Measurements from ENCODE around the gene FRZB.

FRZB gene

DNA sequence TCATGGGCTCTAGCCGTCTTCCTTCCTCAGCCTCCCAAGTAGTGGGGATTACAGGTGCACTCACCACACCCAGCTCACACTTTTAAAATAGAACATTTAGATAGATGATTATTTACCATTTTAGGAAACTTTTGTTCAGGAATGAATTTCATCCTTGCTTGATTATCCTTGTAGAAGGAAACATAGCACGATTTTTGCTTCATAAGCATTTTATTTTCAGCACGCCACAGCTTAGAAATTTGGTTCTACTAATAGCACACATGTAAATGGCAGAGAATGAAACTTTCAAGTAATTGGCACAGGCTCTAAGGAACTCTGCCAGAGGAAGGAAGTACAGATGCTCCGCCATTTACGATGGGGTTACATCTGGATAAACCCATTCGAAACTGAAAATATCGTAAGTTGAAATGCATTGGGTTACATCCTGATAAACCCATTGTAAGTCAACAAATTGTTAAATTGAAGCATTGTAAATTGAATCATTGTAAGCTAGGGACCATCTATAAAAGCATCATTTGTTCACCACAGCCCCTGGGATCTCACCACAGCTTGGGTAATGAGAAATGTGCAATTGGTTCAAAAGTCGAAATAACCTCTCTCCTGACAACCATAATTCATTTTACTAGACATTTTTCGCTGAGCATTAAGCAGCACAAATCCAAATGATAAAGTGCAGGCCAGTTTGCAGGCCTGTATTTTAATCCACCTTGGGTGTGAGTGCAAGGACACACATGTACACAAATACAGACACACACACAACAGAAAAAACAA, 33.2 kb downstream of the FRZB start:
- FAIRE-seq, result no peak

DNA sequence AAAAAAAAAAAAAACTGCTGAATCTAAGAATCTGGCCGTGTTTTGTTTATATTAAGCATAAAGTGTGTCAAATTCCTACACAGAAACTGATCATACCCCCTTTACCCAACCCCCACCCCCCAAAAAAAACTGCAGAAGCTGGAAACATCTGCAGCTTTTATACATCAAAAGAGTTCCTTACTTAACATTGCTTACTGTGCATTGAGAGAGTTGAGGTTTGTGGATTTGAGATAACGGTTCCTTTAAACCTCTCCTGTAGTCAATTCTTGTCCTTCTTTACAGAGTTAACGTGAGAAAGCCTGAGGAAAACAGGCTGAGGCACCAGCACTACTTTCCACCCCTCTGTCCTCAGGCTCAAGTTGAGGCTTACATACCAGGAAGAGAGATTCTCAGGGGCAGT, 34.5 kb downstream of the FRZB start:
- FAIRE-seq, result no peak

DNA sequence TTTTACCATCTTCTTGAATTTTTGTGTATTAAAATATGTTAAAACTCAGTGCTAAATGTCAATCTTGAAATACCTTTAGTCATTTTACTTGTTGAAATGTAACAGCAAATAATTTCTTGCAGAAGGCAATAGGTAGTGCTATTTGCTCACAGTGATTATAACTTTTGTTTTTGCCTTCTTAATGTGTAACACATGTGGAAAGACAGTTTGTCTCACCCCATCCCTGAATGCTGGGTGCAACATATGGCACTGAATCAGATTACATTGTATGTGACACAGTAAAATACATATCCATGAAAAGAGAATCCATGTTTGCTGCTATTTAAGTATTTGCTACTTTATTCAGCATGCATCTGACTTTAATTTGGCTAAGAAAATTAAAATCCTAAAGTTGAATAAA, 35.3 kb downstream of the FRZB start:
- FAIRE-seq, result peak; percentile 18

DNA sequence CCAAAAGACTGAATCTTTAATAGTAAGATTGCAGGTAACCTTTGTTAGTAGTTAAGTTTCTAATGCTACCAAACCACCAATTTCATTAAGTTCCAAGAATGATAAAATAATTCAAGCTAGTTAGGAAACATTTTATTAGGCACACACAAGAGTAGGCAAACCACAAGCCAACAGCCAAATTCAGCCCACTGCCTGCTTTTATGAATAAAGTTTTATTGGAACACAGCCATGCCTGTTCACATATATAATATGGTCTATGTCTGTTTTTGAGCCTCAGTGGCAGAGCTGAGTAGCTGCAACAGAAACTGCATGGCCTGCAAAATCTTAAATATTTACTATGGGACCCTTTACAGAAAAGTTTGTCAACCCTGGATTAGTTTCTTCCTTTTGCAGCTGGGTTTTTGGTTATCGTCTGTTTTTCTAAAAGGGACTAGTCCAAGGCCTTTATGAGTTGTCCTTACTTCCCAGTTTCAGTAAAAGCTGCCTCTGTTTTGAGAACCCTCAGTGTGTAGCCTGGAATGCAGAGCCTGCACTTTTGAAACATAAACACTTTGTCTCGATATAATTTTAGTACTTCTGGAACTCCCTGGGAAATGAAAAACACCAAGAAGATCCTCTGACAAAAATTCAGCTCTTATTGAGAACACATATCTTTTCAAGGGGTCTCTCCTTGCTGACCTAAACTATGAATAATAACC, 39.1 kb downstream of the FRZB start:
- no peak for FAIRE-seq

DNA sequence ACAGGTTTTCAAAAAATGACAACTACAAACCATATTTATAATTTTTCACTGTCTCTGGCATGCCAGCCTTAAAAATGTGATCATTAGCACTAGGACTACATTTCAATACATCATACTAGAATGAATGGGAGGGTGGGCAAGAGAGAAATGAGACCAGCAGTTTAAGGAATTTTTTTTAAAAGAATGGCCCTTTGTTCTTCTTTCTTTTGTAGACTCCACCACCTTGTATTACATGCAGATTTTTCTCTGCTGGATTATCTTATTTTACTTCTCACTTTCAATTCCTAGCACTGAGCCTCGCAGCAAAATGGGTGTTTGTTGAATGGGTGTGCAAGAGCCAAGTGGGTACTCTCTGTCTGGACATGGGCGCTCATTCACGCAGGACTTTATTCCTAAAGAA, 39.9 kb downstream of the FRZB start:
- FAIRE-seq, result no peak

DNA sequence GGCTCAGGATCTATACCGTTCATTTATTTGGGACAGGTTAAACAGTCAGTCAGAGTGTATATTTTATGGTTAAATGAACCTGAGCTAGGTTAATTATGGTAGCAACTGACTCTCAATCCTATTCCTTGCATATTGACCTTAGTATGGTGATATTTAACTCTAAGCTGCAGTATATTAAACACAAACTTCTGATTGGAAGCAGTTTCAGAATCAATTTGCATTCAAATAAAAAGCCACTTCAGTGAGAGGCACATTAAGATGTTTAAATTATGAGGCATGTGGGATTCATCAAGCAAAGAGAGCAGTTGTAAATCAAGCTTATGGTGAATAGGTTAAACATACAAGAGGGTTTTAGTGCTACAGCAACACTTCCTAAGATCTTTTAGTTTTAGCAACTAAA, 40.4 kb downstream of the FRZB start:
- FAIRE-seq, result no peak

DNA sequence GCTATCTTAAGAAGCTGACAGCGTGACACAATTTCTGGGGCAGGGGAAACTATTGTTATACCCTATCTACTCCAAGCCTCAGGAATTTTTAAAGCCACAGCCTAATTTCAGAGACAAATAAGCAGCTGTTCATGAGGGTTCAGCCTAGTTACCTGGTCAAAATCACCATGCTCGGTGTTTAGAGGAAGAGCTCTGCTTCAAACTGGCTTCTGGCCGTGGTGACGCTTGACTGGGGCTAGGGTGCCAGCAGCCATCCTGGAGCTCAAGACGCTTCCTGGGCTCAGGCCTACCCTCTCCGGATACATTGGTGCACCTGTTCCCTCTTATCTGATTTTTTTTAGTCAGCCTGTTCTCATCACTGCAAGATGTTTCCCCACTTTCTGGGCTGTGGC, 41.7 kb downstream of the FRZB start:
- FAIRE-seq, result no peak

DNA sequence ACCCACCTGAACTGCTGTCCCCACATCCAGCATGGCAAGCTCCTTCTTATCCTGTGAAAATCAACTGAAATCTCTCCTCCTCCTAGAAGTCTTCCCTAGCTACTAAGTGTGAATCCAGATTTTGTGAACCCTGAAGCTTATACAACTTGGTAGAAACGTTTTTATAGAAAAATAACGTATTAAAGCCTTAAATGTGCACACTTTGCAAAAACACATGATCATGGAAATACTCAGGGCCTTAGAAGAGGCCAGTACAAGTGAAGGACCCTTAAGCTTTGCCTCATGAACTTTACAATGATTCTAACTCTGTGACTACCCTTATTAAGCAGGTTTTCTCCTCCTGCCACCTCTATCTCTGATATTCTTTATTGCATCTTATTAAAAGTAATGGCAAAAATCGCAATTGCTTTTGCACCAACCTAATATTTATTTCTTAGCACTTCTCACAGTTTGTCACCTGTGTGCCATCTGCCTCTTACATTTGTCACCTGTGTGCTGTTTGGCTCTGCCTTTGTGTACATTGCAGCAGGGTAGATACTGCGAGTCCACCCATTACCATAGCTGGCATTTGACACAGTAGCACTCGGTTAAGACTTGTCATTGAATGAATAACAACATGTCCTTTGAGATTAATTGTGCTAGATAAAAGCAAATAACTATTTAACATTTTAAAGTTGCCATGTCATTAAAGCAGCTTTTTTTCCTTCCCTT, 42.2 kb downstream of the FRZB start:
- no peak for FAIRE-seq

DNA sequence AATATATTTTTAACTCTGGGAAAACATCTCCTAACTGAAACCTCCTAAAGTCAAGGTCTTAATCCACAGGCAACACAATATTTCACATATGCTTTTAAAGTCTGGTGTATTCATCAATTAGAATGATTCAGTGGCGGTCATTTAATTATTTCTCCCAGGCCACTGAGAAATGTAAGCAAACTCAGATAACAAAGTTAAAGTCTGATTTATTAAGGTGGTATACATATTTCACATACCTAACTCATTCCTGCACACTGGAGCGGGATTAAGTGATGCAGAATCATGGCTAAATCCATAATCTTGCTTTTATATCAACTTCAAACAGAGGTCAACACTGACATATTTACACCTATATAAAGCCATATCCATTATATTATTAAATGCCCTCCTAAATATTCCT, 43.7 kb downstream of the FRZB start:
- FAIRE-seq, result no peak

DNA sequence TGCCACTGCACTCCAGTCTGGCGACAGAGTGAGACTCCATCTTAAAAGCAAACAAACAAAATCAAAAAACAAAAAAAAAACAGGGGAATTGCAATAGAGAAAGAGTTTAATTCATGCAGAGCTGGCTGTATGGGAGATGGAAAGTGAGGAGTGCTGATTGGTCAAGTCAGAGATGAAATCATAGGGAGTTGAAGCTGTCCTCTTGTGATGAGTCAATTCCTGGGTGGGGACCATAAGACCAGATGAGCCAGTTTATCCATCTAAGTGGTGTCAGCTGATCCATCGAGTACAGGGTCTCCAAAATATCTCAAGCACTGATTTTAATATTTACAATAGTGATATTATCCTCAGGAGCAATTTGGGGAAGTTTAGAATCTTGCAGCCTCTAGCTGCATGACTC, 45.3 kb downstream of the FRZB start:
- no peak for FAIRE-seq

DNA sequence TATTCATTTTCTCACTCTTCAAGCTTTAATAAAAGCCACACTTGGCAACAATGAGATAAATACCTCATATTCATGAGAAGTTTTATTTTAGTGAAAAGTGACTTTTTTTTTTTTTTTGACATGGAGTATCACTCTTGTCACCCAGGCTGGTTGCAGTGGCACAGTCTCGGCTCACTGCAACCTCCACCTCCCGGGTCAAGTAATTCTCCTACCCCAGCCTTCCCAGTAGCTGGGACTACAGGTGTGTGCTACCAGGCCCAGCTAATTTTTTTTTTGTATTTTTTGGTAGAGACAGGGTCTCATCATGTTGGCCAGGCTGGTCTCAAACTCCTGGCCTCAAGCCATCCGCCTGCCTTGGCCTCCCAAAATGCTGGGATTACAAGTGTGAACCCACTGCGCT, 47.0 kb downstream of the FRZB start:
- no peak for FAIRE-seq

DNA sequence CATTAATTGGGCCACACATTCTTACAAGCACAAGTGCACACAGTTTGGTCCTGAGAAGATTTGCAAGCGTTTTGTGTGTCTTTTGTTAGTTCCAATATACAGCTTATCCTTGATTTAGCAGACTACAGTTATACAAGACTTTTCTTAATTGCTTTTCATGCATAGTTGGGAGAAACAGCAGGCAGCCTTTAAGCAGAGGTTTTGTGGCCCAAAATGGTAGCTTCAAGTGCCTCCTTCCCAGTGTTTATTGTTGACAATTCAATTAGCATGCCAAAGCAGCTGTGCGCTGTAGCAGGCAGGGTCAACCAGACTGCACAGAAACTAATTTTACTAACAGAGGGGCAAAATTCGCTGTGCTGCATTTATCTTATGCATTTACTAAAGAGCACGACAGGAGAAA, 47.5 kb downstream of the FRZB start:
- FAIRE-seq, result no peak

DNA sequence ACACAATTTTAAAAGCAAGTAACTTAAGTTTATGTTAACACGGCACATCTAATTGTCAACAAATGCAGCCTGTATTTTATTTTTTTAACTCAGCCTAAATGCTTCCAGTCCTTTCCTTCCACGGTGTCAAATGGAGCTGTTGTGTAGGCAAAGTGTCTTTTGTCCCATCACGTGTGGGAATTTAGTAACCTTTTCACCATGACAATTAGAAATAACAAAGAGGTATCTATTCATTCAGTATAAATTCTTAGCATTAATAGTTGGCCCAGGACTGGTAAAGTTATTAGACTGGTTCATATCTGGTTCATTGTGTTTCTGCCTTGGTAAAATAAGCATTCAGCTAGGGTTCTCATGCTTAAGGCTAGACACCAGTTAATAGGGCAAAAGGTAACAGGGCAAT, 47.9 kb downstream of the FRZB start:
- FAIRE-seq, result no peak

DNA sequence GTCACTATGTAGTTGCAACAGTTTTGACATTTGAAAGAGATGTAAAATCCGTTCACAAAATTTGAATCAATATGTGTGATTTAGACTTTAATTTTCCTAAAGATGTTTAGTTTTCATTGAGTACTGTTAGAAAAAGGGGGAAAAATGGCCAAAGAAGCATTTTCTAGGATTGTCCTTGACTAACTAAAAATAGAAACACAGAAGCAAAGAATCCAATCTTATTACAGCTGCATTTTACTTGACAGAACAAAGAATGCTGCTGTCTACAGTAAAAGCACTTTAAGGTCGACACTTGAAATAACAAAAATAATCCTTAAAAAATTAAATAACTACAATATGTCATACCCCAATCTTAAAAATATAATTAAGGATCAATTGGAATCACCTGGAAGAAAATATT, 48.9 kb downstream of the FRZB start:
- FAIRE-seq, result no peak

DNA sequence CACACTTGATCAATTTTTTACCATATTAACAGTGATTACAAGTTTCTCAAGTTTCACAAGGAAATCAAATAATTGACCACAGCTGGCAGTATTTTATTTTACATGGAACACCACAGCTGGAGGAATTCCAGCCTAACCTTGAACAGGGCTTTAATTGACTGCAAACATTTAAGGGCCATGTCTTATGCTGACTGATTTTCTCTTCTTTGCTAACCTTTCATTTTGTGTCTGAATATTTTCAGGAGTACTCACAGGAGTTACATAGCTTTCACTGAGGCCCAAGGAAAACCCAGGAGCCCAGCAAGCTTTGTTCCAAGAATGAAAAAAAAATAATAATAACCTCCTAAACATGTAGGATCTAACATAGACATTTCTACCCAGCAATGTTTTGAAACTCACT, 49.6 kb downstream of the FRZB start:
- no peak for FAIRE-seq

DNA sequence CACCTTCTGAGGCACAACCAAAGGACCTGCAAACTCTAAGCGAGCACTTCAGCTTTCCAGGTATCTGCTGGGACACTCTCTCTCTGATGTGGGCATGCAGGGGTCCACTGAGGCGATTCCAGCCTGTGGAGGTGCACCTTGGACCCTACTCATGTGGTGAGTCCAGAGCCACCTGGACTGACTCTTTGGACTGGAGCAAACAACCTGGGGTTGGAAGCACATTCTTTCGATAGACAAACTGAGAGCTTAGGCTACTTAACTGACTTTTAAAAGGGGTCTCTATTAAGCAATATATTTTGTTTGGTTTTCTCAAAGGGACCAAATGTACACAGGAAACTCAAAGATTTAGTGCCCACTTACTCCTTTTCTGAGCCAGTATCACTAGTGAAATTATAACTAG, 51.6 kb downstream of the FRZB start:
- FAIRE-seq, result no peak

DNA sequence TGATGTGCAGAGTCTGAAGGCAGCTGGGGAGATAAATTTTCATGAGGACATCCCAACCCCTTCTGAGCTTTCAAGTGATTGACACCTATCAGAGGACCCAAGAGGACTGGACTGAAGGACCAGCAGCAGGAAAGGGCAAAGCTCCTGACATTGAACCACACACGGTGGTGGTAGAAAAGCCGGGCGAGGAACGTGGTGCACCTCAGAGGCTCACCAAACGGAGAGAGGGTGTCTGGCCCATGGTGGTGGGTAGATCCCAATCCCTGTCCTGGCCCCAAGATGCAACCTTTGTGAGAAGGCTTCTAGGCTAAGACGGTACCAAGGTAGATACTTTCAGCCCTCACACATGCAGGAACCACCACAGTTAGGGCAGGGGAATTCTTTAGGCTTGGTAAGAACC, 52.1 kb downstream of the FRZB start:
- FAIRE-seq, result no peak

DNA sequence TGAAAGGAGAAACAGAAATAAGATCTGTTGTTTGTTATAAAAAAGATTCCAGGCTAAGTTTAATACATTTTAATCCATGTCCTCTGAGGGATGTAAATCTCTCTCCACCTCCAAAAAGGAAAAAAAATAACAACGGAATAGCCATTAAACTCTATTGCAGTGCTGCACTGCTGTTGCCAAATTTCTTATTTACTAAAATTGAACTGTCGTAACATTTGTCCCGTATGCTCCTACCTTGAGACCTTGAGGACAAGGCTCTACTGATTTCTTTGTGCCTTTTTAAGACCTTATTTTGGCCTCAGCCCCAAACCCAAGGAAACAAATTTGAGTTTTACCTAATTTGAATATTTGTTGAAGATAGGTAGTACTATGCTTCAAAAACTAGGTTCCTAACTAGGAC, 56.4 kb downstream of the FRZB start:
- FAIRE-seq, result no peak

DNA sequence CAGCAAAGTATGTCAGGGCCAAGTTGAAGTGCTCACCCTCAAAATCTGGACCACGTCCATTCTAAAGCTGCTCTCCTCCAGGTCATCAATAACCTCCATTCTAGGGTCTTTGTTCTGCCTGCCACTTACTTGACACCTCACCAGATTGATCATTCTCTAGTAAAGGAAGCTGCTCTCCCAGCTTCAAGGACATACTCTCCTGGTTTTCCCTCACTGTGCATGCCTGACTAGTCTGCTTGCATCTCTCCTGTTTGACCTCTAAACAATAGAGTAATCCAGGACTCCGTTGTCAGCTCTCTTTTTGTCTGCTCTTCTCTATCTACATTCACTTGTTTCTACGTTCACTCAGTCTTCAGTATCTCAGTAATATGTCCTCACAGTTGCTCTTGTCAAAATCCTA, 59.1 kb downstream of the FRZB start:
- FAIRE-seq, result no peak

DNA sequence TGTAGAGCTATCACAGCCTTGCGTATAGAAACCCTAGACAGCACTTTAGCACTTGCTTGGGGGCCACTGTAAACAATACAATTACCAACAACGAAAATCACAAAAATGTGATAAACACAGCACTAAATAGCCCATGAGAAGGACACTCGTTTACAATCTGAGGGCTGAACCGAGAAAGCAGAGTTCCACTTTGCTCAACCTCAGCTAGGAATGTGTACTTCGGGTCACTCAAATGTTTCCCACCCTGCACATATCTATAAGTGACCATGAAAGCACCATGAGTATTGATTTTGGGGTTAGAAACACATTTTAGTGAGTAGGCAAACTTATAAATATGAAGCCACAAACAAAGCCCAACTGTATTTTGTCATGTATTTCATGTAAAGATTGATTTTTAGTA, 62.3 kb downstream of the FRZB start:
- FAIRE-seq, result no peak

DNA sequence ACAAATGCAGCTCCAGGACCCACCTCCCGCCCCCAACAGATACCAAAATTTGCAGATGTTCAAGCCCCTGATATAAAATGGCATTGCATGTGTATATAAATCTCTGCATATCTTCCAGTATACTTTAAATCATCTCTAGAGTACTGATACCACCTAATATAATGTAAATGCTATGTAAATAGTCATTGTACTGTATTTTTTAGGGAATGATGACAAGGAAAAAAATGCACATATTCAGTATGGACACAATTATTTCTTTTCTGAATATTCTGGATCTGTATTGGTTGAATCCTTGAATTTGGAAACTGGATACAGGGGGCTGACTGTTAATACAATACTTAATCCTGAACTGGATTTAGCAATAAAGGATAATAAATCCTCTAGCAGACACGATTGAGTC, 67.7 kb downstream of the FRZB start:
- FAIRE-seq, result no peak

DNA sequence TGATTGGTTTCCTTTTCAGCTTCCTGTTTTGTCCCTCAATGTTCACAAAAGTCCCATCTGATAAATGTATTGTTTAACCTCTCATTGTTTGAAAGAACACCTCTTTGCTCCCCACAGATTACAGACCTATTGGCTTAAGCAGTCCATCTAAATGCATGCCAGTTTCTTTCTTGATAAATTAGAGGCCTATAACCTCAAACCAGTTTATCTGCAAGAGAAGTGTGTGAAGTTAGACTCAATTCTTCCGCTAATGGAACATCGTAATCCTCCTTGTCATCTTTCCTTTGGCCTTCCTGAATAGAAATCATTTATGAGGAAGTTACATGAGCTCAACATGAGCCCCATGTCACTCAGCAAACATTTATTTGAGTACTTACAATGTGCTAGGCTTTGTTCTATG, 74.0 kb downstream of the FRZB start:
- FAIRE-seq, result no peak

DNA sequence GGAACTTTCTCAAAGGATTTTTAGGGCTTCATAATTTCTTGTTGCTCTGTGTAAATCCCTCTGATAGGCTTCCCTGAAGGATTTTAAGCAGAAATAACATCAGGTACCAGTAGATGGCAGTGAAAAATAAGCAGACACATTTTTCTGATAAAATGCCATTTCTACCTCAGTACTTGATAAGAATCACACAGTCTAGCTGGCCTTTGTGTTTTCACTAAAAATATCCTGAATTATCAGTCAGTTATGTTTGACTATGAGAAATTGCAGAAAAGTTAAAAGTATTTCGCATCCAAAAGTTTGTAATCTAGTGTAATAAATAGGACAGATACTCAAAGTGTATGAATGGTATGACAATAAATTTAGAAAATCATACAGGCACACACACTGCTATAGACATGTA, 81.7 kb downstream of the FRZB start:
- FAIRE-seq, result peak; percentile 23

DNA sequence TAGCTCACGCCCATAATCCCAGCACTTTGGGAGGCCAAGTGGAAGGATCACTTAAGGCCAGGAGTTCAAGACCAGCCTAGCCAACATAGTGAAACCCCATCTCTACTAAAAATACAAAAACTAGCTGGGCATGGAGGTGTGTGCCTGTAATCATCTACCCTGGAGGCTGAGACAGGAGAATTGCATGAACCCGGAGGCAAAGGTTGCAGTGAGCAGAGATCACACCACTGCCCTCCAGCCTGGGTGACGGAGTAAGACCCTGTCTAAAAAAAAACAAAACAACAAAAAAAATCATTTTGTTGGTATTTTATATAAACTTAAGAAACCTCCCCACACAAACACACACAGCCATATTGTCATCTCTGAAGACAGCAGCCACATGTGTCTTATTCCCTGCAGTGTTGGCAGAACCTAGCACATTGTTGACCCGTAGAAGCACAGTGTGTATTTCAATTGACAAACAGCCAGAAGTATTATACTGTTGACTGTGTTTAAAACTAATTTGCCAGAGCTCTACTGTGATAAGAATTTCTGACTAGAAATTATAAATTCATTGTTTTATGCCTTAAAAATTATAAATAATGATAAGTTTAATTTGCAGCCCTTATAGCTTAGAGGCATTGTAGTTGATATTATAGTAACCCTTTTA, 82.3 kb downstream of the FRZB start:
- no peak for FAIRE-seq

Data from endometrium (tissue), 2 donors.